IMR-90 (cell line): ENCODE measurements around the gene SCFD2.

Experiments
- CTCF ChIP-seq: conservative IDR thresholded peaks from 2 replicates; pipeline ENCODE4 v1.5.1; 2012; ENCODE audit warnings: mild to moderate bottlenecking, low read depth, low read length, improper control_type of control experiment
- RAD21 ChIP-seq: IDR thresholded peaks from 2 replicates; pipeline ENCODE4 v1.6.1; 2012; ENCODE audit warnings: low read length, improper control_type of control experiment

- TF ChIP-seq CTCF (no peak), RAD21 (no peak)
Measured at GRCh38 chr4:53169695-53170617, 195.9 kb downstream of the SCFD2 start.
